ENCODE measurements around the gene NUFIP2.
"Not testable (repeated sequence)": the region's sequence is repeated elsewhere in the genome, so short reads cannot be mapped to it uniquely, and the experiment has no call there.

NUFIP2 gene

GRCh38 chr17:29293890-29294579, at the start of gene NUFIP2:
Gene NUFIP2 (minus strand): TSS chr17:29294148. CDS start chr17:29294059, 89 bp downstream.
- peak; percentile 98 for DNase-seq (ENCODE audit: low read depth in 2 of 2)

- DNase-seq (ENCODE audit: low read depth in 2 of 2), result no peak
These were observed 48.3 kb upstream of the NUFIP2 start for GRCh38 chr17:29342158-29342765.

GRCh38 chr17:29341726-29342125, 47.8 kb upstream of the NUFIP2 start:
- no peak for DNase-seq (ENCODE audit: low read depth in 2 of 2)

- DNase-seq (ENCODE audit: low read depth in 2 of 2), result not testable (repeated sequence)
These were observed 45.1 kb upstream of the NUFIP2 start for GRCh38 chr17:29339016-29339415.

- no peak for DNase-seq (ENCODE audit: low read depth in 2 of 2)
These were observed 37.7 kb upstream of the NUFIP2 start for GRCh38 chr17:29331708-29332085.

GRCh38 chr17:29331075-29331707, 37.2 kb upstream of the NUFIP2 start:
- DNase-seq (ENCODE audit: low read depth in 2 of 2), result no peak

- DNase-seq (ENCODE audit: low read depth in 2 of 2), result no peak
These were observed 33.5 kb upstream of the NUFIP2 start for GRCh38 chr17:29327412-29327811.

GRCh38 chr17:29326023-29326813, 32.3 kb upstream of the NUFIP2 start:
- no peak for DNase-seq (ENCODE audit: low read depth in 2 of 2)

- DNase-seq (ENCODE audit: low read depth in 2 of 2), result no peak
These were observed 28.4 kb upstream of the NUFIP2 start for GRCh38 chr17:29322363-29322762.

- DNase-seq (ENCODE audit: low read depth in 2 of 2), result no peak
These were observed 9.4 kb upstream of the NUFIP2 start for GRCh38 chr17:29303386-29303785.

GRCh38 chr17:29299031-29299430, 5.1 kb upstream of the NUFIP2 start:
- DNase-seq (ENCODE audit: low read depth in 2 of 2), result no peak

- DNase-seq (ENCODE audit: low read depth in 2 of 2), result no peak
These were observed 1.5 kb upstream of the NUFIP2 start for GRCh38 chr17:29295420-29295819.

- no peak for DNase-seq (ENCODE audit: low read depth in 2 of 2)
These were observed 592 bp upstream of the NUFIP2 start for GRCh38 chr17:29294580-29294900.

- DNase-seq (ENCODE audit: low read depth in 2 of 2), result peak; percentile 36 to 49
These were observed 707 bp downstream of the NUFIP2 start for GRCh38 chr17:29292992-29293889.

GRCh38 chr17:29292071-29292991, 1.6 kb downstream of the NUFIP2 start:
- DNase-seq (ENCODE audit: low read depth in 2 of 2), result peak; percentile 14 to 41

- DNase-seq (ENCODE audit: low read depth in 2 of 2), result peak in 1 of 2 donors; percentile 14
These were observed 2.7 kb downstream of the NUFIP2 start for GRCh38 chr17:29291163-29291752.

- DNase-seq (ENCODE audit: low read depth in 2 of 2), result no peak
These were observed 4.1 kb downstream of the NUFIP2 start for GRCh38 chr17:29289852-29290251.

GRCh38 chr17:29283961-29284360, 10.0 kb downstream of the NUFIP2 start:
- no peak for DNase-seq (ENCODE audit: low read depth in 2 of 2)

GRCh38 chr17:29283496-29283895, 10.5 kb downstream of the NUFIP2 start:
- no peak for DNase-seq (ENCODE audit: low read depth in 2 of 2)

All from stimulated activated CD4-positive, alpha-beta T cell treated with anti-CD3 and anti-CD28 coated beads, Interleukin-15, amount 100 ng/mL, for 48 hours (primary cell).